Measurements from ENCODE around the gene PAGR1. TPM values are rescaled to one million over a fixed set of nuclear protein-coding genes. Genes with fewer than 3 reads are reported as not detected.

The PAGR1 gene
- total RNA-seq, 1 donor from 2014 or later, result 11.1 TPM

GRCh38 chr16:29834079-29834478 lies 18.1 kb downstream of the PAGR1 start:
- DNase-seq (ENCODE audit: low spot score), result no peak

GRCh38 chr16:29835926-29836325 lies 20.0 kb downstream of the PAGR1 start:
- DNase-seq (ENCODE audit: low spot score), result no peak

GRCh38 chr16:29836623-29837022 lies 20.7 kb downstream of the PAGR1 start:
- DNase-seq (ENCODE audit: low spot score), result no peak

GRCh38 chr16:29837841-29838240 lies 21.9 kb downstream of the PAGR1 start:
- DNase-seq (ENCODE audit: low spot score), result no peak

- DNase-seq (ENCODE audit: low spot score), result no peak
Observed at GRCh38 chr16:29839822-29840221, 23.9 kb downstream of the PAGR1 start.

- DNase-seq (ENCODE audit: low spot score), result no peak
Observed at GRCh38 chr16:29840240-29840639, 24.3 kb downstream of the PAGR1 start.

- no peak for DNase-seq (ENCODE audit: low spot score)
Observed at GRCh38 chr16:29841631-29842030, 25.7 kb downstream of the PAGR1 start.

GRCh38 chr16:29842732-29843346 lies 26.9 kb downstream of the PAGR1 start:
- no peak for DNase-seq (ENCODE audit: low spot score)

- DNase-seq (ENCODE audit: low spot score), result no peak
Observed at GRCh38 chr16:29843931-29844330, 28.0 kb downstream of the PAGR1 start.

GRCh38 chr16:29844575-29845331 lies 28.8 kb downstream of the PAGR1 start:
- DNase-seq (ENCODE audit: low spot score), result no peak

- no peak for DNase-seq (ENCODE audit: low spot score)
Observed at GRCh38 chr16:29845656-29846055, 29.7 kb downstream of the PAGR1 start.

- DNase-seq (ENCODE audit: low spot score), result peak; percentile 92
Observed at GRCh38 chr16:29848420-29849297, 32.7 kb downstream of the PAGR1 start.

- DNase-seq (ENCODE audit: low spot score), result no peak
Observed at GRCh38 chr16:29849505-29849904, 33.6 kb downstream of the PAGR1 start.

GRCh38 chr16:29850998-29851397 lies 35.0 kb downstream of the PAGR1 start:
- no peak for DNase-seq (ENCODE audit: low spot score)

GRCh38 chr16:29852654-29853053 lies 36.7 kb downstream of the PAGR1 start:
- DNase-seq (ENCODE audit: low spot score), result no peak

GRCh38 chr16:29854520-29855100 lies 38.7 kb downstream of the PAGR1 start:
- DNase-seq (ENCODE audit: low spot score), result no peak

- no peak for DNase-seq (ENCODE audit: low spot score)
Observed at GRCh38 chr16:29857133-29857760, 41.3 kb downstream of the PAGR1 start.

- no peak for DNase-seq (ENCODE audit: low spot score)
Observed at GRCh38 chr16:29858149-29858849, 42.3 kb downstream of the PAGR1 start.

- DNase-seq (ENCODE audit: low spot score), result no peak
Observed at GRCh38 chr16:29858974-29859373, 43.0 kb downstream of the PAGR1 start.

- DNase-seq (ENCODE audit: low spot score), result no peak
Observed at GRCh38 chr16:29860218-29860617, 44.3 kb downstream of the PAGR1 start.

Data from mesenteric fat pad (tissue), 1 donor.